ENCODE measurements around the gene RIMOC1. TPM values are rescaled to one million over a fixed set of nuclear protein-coding genes. Genes with fewer than 3 reads are reported as not detected.

RIMOC1 gene
- total and polyA plus RNA-seq, 10 of the 15 experiments (the other 5 are each of a cell fraction or from before 2014, with no cell fraction given), result 3.9 to 33.1 (median 16.0) TPM

DNA sequence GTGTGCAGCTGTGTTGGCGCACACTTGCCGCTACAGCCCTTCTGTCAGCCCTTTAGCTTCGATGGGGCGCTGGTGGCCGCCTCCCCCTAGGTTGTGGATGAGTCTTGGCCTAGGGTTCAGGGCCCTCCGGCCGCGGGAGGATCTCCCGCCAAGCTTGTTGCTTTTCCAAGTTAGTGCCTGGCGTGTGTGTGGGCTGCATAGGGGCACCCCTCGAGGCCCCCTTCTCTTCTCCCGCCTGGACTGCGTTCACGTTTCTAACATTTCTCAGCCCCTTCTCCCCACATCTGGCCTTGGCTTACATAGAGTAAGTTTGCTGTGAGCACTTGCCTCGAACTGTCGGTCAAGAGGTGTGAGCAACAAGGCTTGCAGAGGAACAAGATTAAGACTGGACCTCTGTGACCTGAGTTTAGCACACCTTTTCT is 33.5 kb upstream of the RIMOC1 start:
- SMC1A ChIA-PET (ENCODE audit: uncharacterized antibody, unreplicated experiment), result no interaction called here
- CTCF ChIA-PET, result interaction anchor here (0.6 to 1.3 kb wide), 2 partner anchors 96 to 187 kb away, joined by 3 to 5 read pairs; no protein-coding TSS in a partner anchor
- Histone ChIP-seq H3K79me2 (ENCODE audit: control insufficient read depth, insufficient read depth, low read length) (peaks cover 31% of the 10 kb centered on the region), H3K9me3 (replicated peaks; ENCODE audit: control insufficient read depth, insufficient read depth, low read length) (peaks cover 3% of the 10 kb centered on the region; the same call in 1 of the 3 replicates), H3K4me3 (peak overlapping the region; percentile 79), H3K4me2 (ENCODE audit: control insufficient read depth, insufficient read depth) (peak overlapping the region; percentile 35), H3K36me3 (ENCODE audit: control insufficient read depth in 2 of 2, insufficient read depth in 2 of 2, low read length in 1 of 2) (no peaks in the 10 kb centered on the region), H4K20me1 (ENCODE audit: control insufficient read depth, insufficient read depth) (no peaks in the 10 kb centered on the region), H2AFZ (ENCODE audit: control insufficient read depth, low read depth, low read length) (peak overlapping the region; percentile 85), H3K9ac (ENCODE audit: control insufficient read depth, insufficient read depth, low read length) (peak overlapping the region; percentile 94), H3K27me3 (replicated peaks in 1 of 2; ENCODE audit: control insufficient read depth in 2 of 2, insufficient read depth in 2 of 2, low read length in 1 of 2) (no peaks in the 10 kb centered on the region), H3K27ac (ENCODE audit: control insufficient read depth, insufficient read depth) (peak overlapping the region; percentile 89), H3K4me1 (ENCODE audit: control insufficient read depth, insufficient read depth, low read length) (peaks cover 6% of the 10 kb centered on the region)
- BruUV-seq (replicated peaks), result no TSS peak
- intact Hi-C loops (cut with micrococcal nuclease; ENCODE audit: unreplicated experiment), result loop anchor here (1.0 kb wide), 2 partner anchors 34 to 54 kb away; partner anchors contain the start of gene RIMOC1
- WGBS (ENCODE audit: insufficient coverage, insufficient replicate concordance, low lambda C conversion rate, missing lambda C conversion rate), result 14% methylated on average over 16 of the region's 16 CpGs
- no peak for FAIRE-seq
- RAD21 ChIA-PET (ENCODE audit: unreplicated experiment), result interaction anchor here (0.9 kb wide), 1 partner anchor 34 kb away, joined by 5 read pairs; the partner anchor contains the start of gene RIMOC1
- ATAC-seq, result no peak
- POLR2A ChIA-PET, result interaction anchor here (1.1 to 1.3 kb wide), 2 partner anchors 33 to 55 kb away, joined by 4 to 5 read pairs; partner anchors contain the start of genes FBXO4 and RIMOC1
- TF ChIP-seq MEF2B (IDR thresholded peaks at IDR 0.05; ENCODE audit: partially characterized antibody, poor library complexity, severe bottlenecking) (peak; percentile 30), JUND (IDR thresholded peaks at IDR 0.05; ENCODE audit: low read depth, low read length) (no peak), HDGF (IDR thresholded peaks at IDR 0.05) (peak; percentile 6; the same call in 1 of the 2 replicates), POLR2A (IDR thresholded peaks at IDR 0.05; ENCODE audit: low read depth, low read length) (peak; percentile 63; the same call in 1 of the 2 replicates), LARP7 (IDR thresholded peaks at IDR 0.05) (peak; percentile 19; the same call in 1 of the 2 replicates), ETV6 (conservative IDR thresholded peaks at IDR 0.05 in 1 of 2, IDR thresholded peaks at IDR 0.05 in 1 of 2; ENCODE audit: borderline replicate concordance in 1 of 2, low read depth in 1 of 2) (0 out of 4 replicates have a peak, but pooled peaks of 1 of the 2 experiments have one; percentile 2)
- TF ChIP-seq, protein P1, sequence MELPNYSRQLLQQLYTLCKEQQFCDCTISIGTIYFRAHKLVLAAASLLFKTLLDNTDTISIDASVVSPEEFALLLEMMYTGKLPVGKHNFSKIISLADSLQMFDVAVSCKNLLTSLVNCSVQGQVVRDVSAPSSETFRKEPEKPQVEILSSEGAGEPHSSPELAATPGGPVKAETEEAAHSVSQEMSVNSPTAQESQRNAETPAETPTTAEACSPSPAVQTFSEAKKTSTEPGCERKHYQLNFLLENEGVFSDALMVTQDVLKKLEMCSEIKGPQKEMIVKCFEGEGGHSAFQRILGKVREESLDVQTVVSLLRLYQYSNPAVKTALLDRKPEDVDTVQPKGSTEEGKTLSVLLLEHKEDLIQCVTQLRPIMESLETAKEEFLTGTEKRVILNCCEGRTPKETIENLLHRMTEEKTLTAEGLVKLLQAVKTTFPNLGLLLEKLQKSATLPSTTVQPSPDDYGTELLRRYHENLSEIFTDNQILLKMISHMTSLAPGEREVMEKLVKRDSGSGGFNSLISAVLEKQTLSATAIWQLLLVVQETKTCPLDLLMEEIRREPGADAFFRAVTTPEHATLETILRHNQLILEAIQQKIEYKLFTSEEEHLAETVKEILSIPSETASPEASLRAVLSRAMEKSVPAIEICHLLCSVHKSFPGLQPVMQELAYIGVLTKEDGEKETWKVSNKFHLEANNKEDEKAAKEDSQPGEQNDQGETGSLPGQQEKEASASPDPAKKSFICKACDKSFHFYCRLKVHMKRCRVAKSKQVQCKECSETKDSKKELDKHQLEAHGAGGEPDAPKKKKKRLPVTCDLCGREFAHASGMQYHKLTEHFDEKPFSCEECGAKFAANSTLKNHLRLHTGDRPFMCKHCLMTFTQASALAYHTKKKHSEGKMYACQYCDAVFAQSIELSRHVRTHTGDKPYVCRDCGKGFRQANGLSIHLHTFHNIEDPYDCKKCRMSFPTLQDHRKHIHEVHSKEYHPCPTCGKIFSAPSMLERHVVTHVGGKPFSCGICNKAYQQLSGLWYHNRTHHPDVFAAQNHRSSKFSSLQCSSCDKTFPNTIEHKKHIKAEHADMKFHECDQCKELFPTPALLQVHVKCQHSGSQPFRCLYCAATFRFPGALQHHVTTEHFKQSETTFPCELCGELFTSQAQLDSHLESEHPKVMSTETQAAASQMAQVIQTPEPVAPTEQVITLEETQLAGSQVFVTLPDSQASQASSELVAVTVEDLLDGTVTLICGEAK (IDR thresholded peaks at IDR 0.05; ENCODE audit: borderline replicate concordance), result 0 out of 2 replicates have a peak, but pooled peaks have one; percentile 42
- TF ChIP-seq, protein P2, sequence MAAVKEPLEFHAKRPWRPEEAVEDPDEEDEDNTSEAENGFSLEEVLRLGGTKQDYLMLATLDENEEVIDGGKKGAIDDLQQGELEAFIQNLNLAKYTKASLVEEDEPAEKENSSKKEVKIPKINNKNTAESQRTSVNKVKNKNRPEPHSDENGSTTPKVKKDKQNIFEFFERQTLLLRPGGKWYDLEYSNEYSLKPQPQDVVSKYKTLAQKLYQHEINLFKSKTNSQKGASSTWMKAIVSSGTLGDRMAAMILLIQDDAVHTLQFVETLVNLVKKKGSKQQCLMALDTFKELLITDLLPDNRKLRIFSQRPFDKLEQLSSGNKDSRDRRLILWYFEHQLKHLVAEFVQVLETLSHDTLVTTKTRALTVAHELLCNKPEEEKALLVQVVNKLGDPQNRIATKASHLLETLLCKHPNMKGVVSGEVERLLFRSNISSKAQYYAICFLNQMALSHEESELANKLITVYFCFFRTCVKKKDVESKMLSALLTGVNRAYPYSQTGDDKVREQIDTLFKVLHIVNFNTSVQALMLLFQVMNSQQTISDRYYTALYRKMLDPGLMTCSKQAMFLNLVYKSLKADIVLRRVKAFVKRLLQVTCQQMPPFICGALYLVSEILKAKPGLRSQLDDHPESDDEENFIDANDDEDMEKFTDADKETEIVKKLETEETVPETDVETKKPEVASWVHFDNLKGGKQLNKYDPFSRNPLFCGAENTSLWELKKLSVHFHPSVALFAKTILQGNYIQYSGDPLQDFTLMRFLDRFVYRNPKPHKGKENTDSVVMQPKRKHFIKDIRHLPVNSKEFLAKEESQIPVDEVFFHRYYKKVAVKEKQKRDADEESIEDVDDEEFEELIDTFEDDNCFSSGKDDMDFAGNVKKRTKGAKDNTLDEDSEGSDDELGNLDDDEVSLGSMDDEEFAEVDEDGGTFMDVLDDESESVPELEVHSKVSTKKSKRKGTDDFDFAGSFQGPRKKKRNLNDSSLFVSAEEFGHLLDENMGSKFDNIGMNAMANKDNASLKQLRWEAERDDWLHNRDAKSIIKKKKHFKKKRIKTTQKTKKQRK (IDR thresholded peaks at IDR 0.05; ENCODE audit: low read depth, low read length), result no peak
- TF ChIP-seq, protein P3, sequence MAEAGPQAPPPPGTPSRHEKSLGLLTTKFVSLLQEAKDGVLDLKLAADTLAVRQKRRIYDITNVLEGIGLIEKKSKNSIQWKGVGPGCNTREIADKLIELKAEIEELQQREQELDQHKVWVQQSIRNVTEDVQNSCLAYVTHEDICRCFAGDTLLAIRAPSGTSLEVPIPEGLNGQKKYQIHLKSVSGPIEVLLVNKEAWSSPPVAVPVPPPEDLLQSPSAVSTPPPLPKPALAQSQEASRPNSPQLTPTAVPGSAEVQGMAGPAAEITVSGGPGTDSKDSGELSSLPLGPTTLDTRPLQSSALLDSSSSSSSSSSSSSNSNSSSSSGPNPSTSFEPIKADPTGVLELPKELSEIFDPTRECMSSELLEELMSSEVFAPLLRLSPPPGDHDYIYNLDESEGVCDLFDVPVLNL (IDR thresholded peaks at IDR 0.05; ENCODE audit: low read depth, low read length), result 0 out of 2 replicates have a peak, but pooled peaks have one; percentile 7
- in situ Hi-C loops (cut with MboI), result no loop called here
- no peak for DNase-seq (ENCODE audit: low read depth, low spot score)
